B cell (primary cell): ENCODE results near the gene SLC9A7. TPM values are rescaled to one million over a fixed set of nuclear protein-coding genes. Genes with fewer than 3 reads are reported as not detected.
A peak's percentile ranks its signal among the peaks of the same experiment; 100 is the strongest.

Source experiments
- ATAC-seq: fragments of 200-7000 bp; cut with Tn5 transposase; one replicate; pipeline ENCODE4 v1.10.0; 2021; ENCODE audit warnings: low read depth, mild to moderate bottlenecking, moderate number of reproducible peaks, moderate library complexity
- CTCF ChIA-PET: fragments of 350-600 bp; sonication (Branson Sonifier 250); formaldehyde crosslinking; loops from one replicate; lab custom pipeline; 2021; ENCODE audit warnings: antibody characterized with exemption, inconsistent platforms; lab: Charles Lee
- POLR2A ChIA-PET: fragments of 350-600 bp; sonication (Branson Sonifier 250); formaldehyde crosslinking; loops from one replicate; lab custom pipeline; 2021; ENCODE audit warnings: antibody characterized with exemption; lab: Charles Lee
- DNase-seq: peaks from one replicate; pipeline ENCODE4 v3.0.0; 2013
- H2AFZ ChIP-seq: 2 replicates; pipeline ENCODE4 v1.6.1; 2012; ENCODE audit warnings: mild to moderate bottlenecking, low read depth, low read length; ENCODE audit not compliant: insufficient read depth, poor library complexity, severe bottlenecking
- H3K27ac ChIP-seq, 2 donors: 1 replicate in 1 of 2; 2 replicates in 1 of 2; pipeline ENCODE4 v1.5.1; 2012 to 2013; ENCODE audit warnings: low read length in 2 of 2, mild to moderate bottlenecking in 2 of 2, moderate library complexity in 1 of 2
- H3K27me3 ChIP-seq, 4 experiments: fragments of 200-600 bp in 1 of 4; sonication (generic) in 1 of 4; replicated peaks in 1 of 4; 1 replicate in 2 of 4; 2 replicates in 2 of 4; pipeline versions ENCODE4 v1.6.1 to v1.7.0; 2013 to 2016; ENCODE audit warnings: low read length in 3 of 4, mild to moderate bottlenecking in 2 of 4, mixed read lengths in 1 of 4, moderate library complexity in 1 of 4; ENCODE audit not compliant: insufficient read depth in 4 of 4, control insufficient read depth in 3 of 4; ENCODE audit errors: control extremely low read depth in 1 of 4
- H3K36me3 ChIP-seq, 2 experiments: replicated peaks in 1 of 2; 1 replicate in 1 of 2; 2 replicates in 1 of 2; pipeline versions ENCODE4 v1.6.1 to v1.7.1; 2013; ENCODE audit warnings: low read length in 1 of 2; ENCODE audit not compliant: insufficient read depth in 2 of 2, control insufficient read depth in 1 of 2; ENCODE audit errors: control extremely low read depth in 1 of 2, extremely low read depth in 1 of 2
- H3K4me1 ChIP-seq, 2 donors: fragments of 200-600 bp in 1 of 2; sonication (generic) in 1 of 2; 1 replicate in 1 of 2; 2 replicates in 1 of 2; pipeline versions ENCODE4 v1.5.1 to v1.6.1; 2013 to 2017; ENCODE audit warnings: low read length in 2 of 2; ENCODE audit not compliant: control insufficient read depth in 2 of 2, insufficient read depth in 2 of 2
- H3K4me2 ChIP-seq: replicated peaks from 2 replicates; pipeline ENCODE3; 2012; ENCODE audit warnings: mild to moderate bottlenecking, low read depth, low read length; ENCODE audit not compliant: poor library complexity, severe bottlenecking
- H3K4me3 ChIP-seq, 5 experiments: fragments of 200-600 bp in 1 of 5; sonication (generic) in 1 of 5; 1 replicate in 3 of 5; 2 replicates in 2 of 5; pipeline versions ENCODE4 v1.5.1 to v1.7.0; 2011 to 2016; ENCODE audit warnings: low read length in 4 of 5, mild to moderate bottlenecking in 4 of 5, low read depth in 2 of 5, control low read depth in 1 of 5, moderate library complexity in 1 of 5; ENCODE audit not compliant: insufficient read depth in 1 of 5; ENCODE audit errors: control extremely low read depth in 1 of 5, extremely low read depth in 1 of 5
- H3K79me2 ChIP-seq: fragments of 200-600 bp; sonication (generic); one replicate; pipeline ENCODE4 v1.6.0; 2016; ENCODE audit warnings: low read length; ENCODE audit not compliant: control insufficient read depth, insufficient read depth
- H3K9ac ChIP-seq: fragments of 200-600 bp; sonication (generic); 2 replicates; pipeline ENCODE4 v1.6.1; 2017; ENCODE audit warnings: mild to moderate bottlenecking, low read length, moderate library complexity
- H3K9me3 ChIP-seq, 3 donors: one replicate each; pipeline versions ENCODE4 v1.6.1 to v1.7.1; 2013; ENCODE audit warnings: low read length in 2 of 3; ENCODE audit not compliant: control insufficient read depth in 2 of 3, insufficient read depth in 1 of 3; ENCODE audit errors: control extremely low read depth in 1 of 3
- H4K20me1 ChIP-seq: 2 replicates; pipeline ENCODE4 v1.6.0; 2012; ENCODE audit warnings: mild to moderate bottlenecking, low read length; ENCODE audit not compliant: insufficient read depth, control insufficient read depth, poor library complexity, severe bottlenecking
- H3K27ac Mint-ChIP-seq: one replicate; pipeline ENCODE4 v1.8.0; 2021; ENCODE audit warnings: mixed read lengths
- H3K27me3 Mint-ChIP-seq: one replicate; pipeline ENCODE4 v1.8.0; 2021; ENCODE audit warnings: mixed read lengths
- H3K4me1 Mint-ChIP-seq: one replicate; pipeline ENCODE4 v1.8.0; 2021; ENCODE audit warnings: mixed read lengths
- H3K4me3 Mint-ChIP-seq: one replicate; pipeline ENCODE4 v1.8.0; 2021; ENCODE audit warnings: mixed read lengths
- H3K9me3 Mint-ChIP-seq: one replicate; pipeline ENCODE4 v1.8.0; 2022; ENCODE audit warnings: mixed read lengths; ENCODE audit not compliant: insufficient read depth
- CTCF ChIP-seq: fragments of 200-600 bp; IDR thresholded peaks from one replicate; pipeline ENCODE4 v1.8.0; 2022; ENCODE audit warnings: antibody characterized with exemption, mild to moderate bottlenecking
- EZH2 ChIP-seq: IDR thresholded peaks from 2 replicates; pipeline ENCODE4 v1.6.1; 2012; ENCODE audit warnings: borderline replicate concordance, low read depth, mild to moderate bottlenecking, moderate library complexity, low read length; ENCODE audit not compliant: insufficient read depth, poor library complexity, severe bottlenecking
- WGBS: methylation state at CpG from one replicate; pipeline ENCODE4 v1.1.5; 2013; ENCODE audit warnings: missing lambda C conversion rate; ENCODE audit not compliant: insufficient coverage; 5-methylcytosine and 5-hydroxymethylcytosine counted together
- intact Hi-C: fragments of 100-400 bp; cut with micrococcal nuclease; formaldehyde crosslinking; loops from one replicate; pipeline ENCODE4 v1.10.0; 2022
- polyA plus RNA-seq: library from polyadenylated mRNA; depleted of rRNA; stranded (reverse); fragments of >200 nt; gene quantifications from 2 replicates; pipeline ENCODE4 v1.2.3, GENCODE V29; 2012
- total RNA-seq, 2 donors: library from RNA; stranded (reverse); fragments of 120-200 nt in 1 of 2; gene quantifications; 1 replicate in 1 of 2; 2 replicates in 1 of 2; pipeline versions ENCODE4 v1.2.3 to v1.2.4, GENCODE V29; 2013 to 2022

Gene SLC9A7
- total and polyA plus RNA-seq, 2 donors (not counting 1 experiment from before 2014, with no cell fraction given), result 24.9 to 53.2 TPM

GRCh38 chrX:46715997-46716396 is 42.9 kb downstream of the SLC9A7 start:
- no peaks in the 10 kb centered on the region for H3K27me3 Mint-ChIP-seq
- H3K27ac Mint-ChIP-seq, result peak overlapping the region; percentile 56
- no peak for TF ChIP-seq EZH2
- TF ChIP-seq CTCF, result no peak
- H3K9me3 ChIP-seq, result no peaks in the 10 kb centered on the region
- peaks cover 68% of the 10 kb centered on the region for H3K79me2 ChIP-seq
- H3K4me1 Mint-ChIP-seq, result peaks cover 80% of the 10 kb centered on the region
- H2AFZ ChIP-seq, result no peak overlapping the region
- no CpG with 5 or more reads among the region's 1 CpG for WGBS
- ChIA-PET CTCF (no interaction called here), POLR2A (no interaction called here)
- peak overlapping the region in 1 of 2 donors; percentile 61 for H3K27ac ChIP-seq
- intact Hi-C loops, result loop anchor here (2.0 kb wide), 1 partner anchor 15 kb away; no protein-coding TSS in a partner anchor
- no peak for ATAC-seq
- no peak overlapping the region for H3K9ac ChIP-seq
- H3K4me1 ChIP-seq, result peaks cover 62 to 70% of the 10 kb centered on the region in 2 donors
- DNase-seq, result no peak
- H3K4me2 ChIP-seq, result peak overlapping the region; percentile 47
- no peaks in the 10 kb centered on the region for H3K9me3 Mint-ChIP-seq
- peak overlapping the region; percentile 45 for H3K4me3 Mint-ChIP-seq
- H4K20me1 ChIP-seq, result peaks cover 4% of the 10 kb centered on the region
- no peak overlapping the region for H3K4me3 ChIP-seq
- no peaks in the 10 kb centered on the region for H3K36me3 ChIP-seq
- H3K27me3 ChIP-seq, result no peaks in the 10 kb centered on the region

GRCh38 chrX:46715530-46715929 is 43.4 kb downstream of the SLC9A7 start:
- ChIA-PET CTCF (no interaction called here), POLR2A (no interaction called here)
- H3K27ac ChIP-seq, result peak overlapping the region in 1 of 2 donors; percentile 24
- no peak for ATAC-seq
- intact Hi-C loops, result loop anchor here (2.0 kb wide), 1 partner anchor 15 kb away; no protein-coding TSS in a partner anchor
- TF ChIP-seq EZH2 (no peak), CTCF (no peak)
- DNase-seq, result no peak
- H3K4me2 ChIP-seq, result peak overlapping the region; percentile 47
- no peak overlapping the region for H2AFZ ChIP-seq
- no peaks in the 10 kb centered on the region for H3K9me3 ChIP-seq
- H4K20me1 ChIP-seq, result peaks cover 6% of the 10 kb centered on the region
- Mint-ChIP-seq H3K4me1 (peaks cover 82% of the 10 kb centered on the region), H3K9me3 (no peaks in the 10 kb centered on the region), H3K27me3 (no peaks in the 10 kb centered on the region), H3K27ac (no peak overlapping the region), H3K4me3 (no peak overlapping the region)
- no peak overlapping the region for H3K4me3 ChIP-seq
- H3K9ac ChIP-seq, result no peak overlapping the region
- peaks cover 68% of the 10 kb centered on the region for H3K79me2 ChIP-seq
- H3K4me1 ChIP-seq, result peaks cover 64 to 71% of the 10 kb centered on the region in 2 donors
- WGBS, result no CpG with 5 or more reads among the region's 5 CpGs
- H3K27me3 ChIP-seq, result no peaks in the 10 kb centered on the region
- H3K36me3 ChIP-seq, result no peaks in the 10 kb centered on the region
